Spleen (tissue), 11 donors: ENCODE results near the gene DLST. TPM values are rescaled to one million over a fixed set of nuclear protein-coding genes. Genes with fewer than 3 reads are reported as not detected.
A peak's percentile ranks its signal among the peaks of the same experiment; 100 is the strongest.

Source experiments
- DNase-seq: peaks from one replicate; pipeline ENCODE4 v3.0.0-alpha.2; 2020
- H3K27ac ChIP-seq, 8 donors: fragments of 200-600 bp; sonication (generic) in 7 of 8; 1 replicate in 4 of 8; 2 replicates in 4 of 8; pipeline versions ENCODE4 v1.5.0 to v1.8.0; 2016 to 2021; ENCODE audit warnings: inconsistent platforms in 4 of 8, mild to moderate bottlenecking in 4 of 8, moderate library complexity in 1 of 8
- H3K27me3 ChIP-seq, 7 donors: fragments of 200-600 bp; sonication (generic) in 6 of 7; replicated peaks in 1 of 7; 1 replicate in 4 of 7; 2 replicates in 3 of 7; pipeline versions ENCODE4 v1.5.0 to v1.8.0; 2016 to 2021; ENCODE audit warnings: inconsistent platforms in 3 of 7, mild to moderate bottlenecking in 1 of 7
- H3K36me3 ChIP-seq, 6 donors: fragments of 200-600 bp; sonication (generic) in 5 of 6; 1 replicate in 4 of 6; 2 replicates in 2 of 6; pipeline versions ENCODE4 v1.5.0 to v1.8.0; 2016 to 2021; ENCODE audit warnings: inconsistent platforms in 2 of 6
- H3K4me1 ChIP-seq, 6 donors: fragments of 200-600 bp; sonication (generic) in 5 of 6; 1 replicate in 3 of 6; 2 replicates in 3 of 6; pipeline versions ENCODE4 v1.5.0 to v1.8.0; 2016 to 2021; ENCODE audit warnings: inconsistent platforms in 3 of 6
- H3K4me3 ChIP-seq, 8 donors: fragments of 200-600 bp; sonication (generic) in 7 of 8; 1 replicate in 4 of 8; 2 replicates in 4 of 8; pipeline versions ENCODE4 v1.5.0 to v1.8.0; 2016 to 2021; ENCODE audit warnings: inconsistent platforms in 4 of 8, mild to moderate bottlenecking in 4 of 8, moderate library complexity in 2 of 8
- H3K9me3 ChIP-seq, 8 donors: fragments of 200-600 bp; sonication (generic) in 7 of 8; 1 replicate in 4 of 8; 2 replicates in 4 of 8; pipeline versions ENCODE4 v1.5.0 to v1.8.0; 2016 to 2021; ENCODE audit warnings: inconsistent platforms in 4 of 8
- POLR2A ChIP-seq, 3 donors: fragments of 450-650 bp; IDR thresholded peaks; one replicate each; pipeline ENCODE4 v1.5.1; 2017; ENCODE audit warnings: antibody characterized with exemption in 3 of 3, mild to moderate bottlenecking in 1 of 3
- POLR2AphosphoS5 ChIP-seq, 3 donors: sonication (generic); formaldehyde crosslinking; IDR thresholded peaks; one replicate each; pipeline ENCODE4 v1.5.1; 2017; ENCODE audit warnings: antibody characterized with exemption in 3 of 3
- WGBS, 5 donors: extraction: QIAGEN DNeasy Blood & Tissue Kit in 3 of 5; methylation state at CpG; one replicate each; pipeline versions ENCODE4 v1.1.5 to v1.1.7; 2013 to 2018; 5-methylcytosine and 5-hydroxymethylcytosine counted together
- intact Hi-C: fragments of 100-400 bp; cut with DNase I; formaldehyde crosslinking; loops from one replicate; pipeline ENCODE4 v1.15.0; 2023; ENCODE audit warnings: low total_unique reads
- polyA plus RNA-seq, 3 donors: library from polyadenylated mRNA; stranded (reverse); fragments of 200-250 nt; gene quantifications; one replicate each; pipeline ENCODE4 v1.2.1, GENCODE V29; 2013
- total RNA-seq, 7 donors: library from RNA; depleted of rRNA in 3 of 7; stranded (reverse); fragments of >200 nt in 3 of 7; fragmentation: NEBNext Ultra II Directional in 4 of 7; extraction: Animal tissue kit (Norgen Biotek cat#: 25700) in 4 of 7; gene quantifications; one replicate each; pipeline versions ENCODE4 v1.1.0 to v1.2.1, GENCODE V29; 2016 to 2021
- TF ChIP-seq, protein P1 (sequence below), 11 experiments: fragments of 200-600 bp in 7 of 11; fragments of 450-650 bp in 4 of 11; sonication (generic) in 4 of 11; IDR thresholded peaks in 8 of 11; conservative IDR thresholded peaks in 3 of 11; 1 replicate in 7 of 11; 2 replicates in 4 of 11; pipeline versions ENCODE4 v1.4.0 to v1.8.0; 2016 to 2021; ENCODE audit warnings: antibody characterized with exemption in 11 of 11, inconsistent platforms in 4 of 11, mild to moderate bottlenecking in 1 of 11
- donor health status: healthy with polysubstance abuse.
- donor health status: DM: no; HTN: no; CAD: no; lungs with moderate emphysema.
- donor health status: DM: no; HTN: no; CAD: no.
- donor health status: Bipolar disorder and iron deficiency.
- donor health status: healthy.
- donor health status: DM: no; HTN: no; CAD: no.
- donor health status: DM: yes; HTN: yes; CAD: no.

DLST gene
- total and polyA plus RNA-seq, 10 donors, result 33.1 to 80.0 (median 74.7) TPM

DNA sequence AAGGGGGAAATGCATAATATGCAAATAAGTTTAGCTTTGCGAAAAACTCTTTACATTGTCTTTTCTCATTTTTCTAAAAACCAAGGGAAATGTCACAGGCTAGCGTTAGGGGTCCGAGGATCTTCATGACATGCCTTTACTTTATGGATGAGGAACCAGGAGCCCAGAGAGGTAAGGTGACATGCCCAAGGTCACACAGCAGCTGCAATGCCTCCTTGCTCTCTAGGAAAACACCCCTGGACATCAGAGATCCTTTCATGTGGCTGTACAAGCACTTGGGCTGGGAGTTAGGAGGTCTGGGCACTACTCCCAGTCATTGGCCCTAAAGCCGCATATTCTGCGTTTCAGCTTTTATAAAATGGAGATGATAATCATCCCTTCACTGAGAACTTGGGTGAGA lies 6.5 kb upstream of the DLST start:
- Histone ChIP-seq H3K27me3 (no peaks in the 10 kb centered on the region), H3K36me3 (no peaks in the 10 kb centered on the region), H3K27ac (no peak overlapping the region), H3K9me3 (no peaks in the 10 kb centered on the region), H3K4me1 (peaks cover 0 to 18% (median 15%) of the 10 kb centered on the region in 6 donors), H3K4me3 (no peak overlapping the region)
- no peak for DNase-seq
- intact Hi-C loops, result no loop called here
- WGBS, 5 donors, result 93 to 95% (median 95%) methylated on average over 5 of the region's 5 CpGs
- TF ChIP-seq POLR2A (IDR thresholded peaks at IDR 0.05) (no peak), POLR2AphosphoS5 (IDR thresholded peaks at IDR 0.05) (no peak)
- TF ChIP-seq, protein P1, sequence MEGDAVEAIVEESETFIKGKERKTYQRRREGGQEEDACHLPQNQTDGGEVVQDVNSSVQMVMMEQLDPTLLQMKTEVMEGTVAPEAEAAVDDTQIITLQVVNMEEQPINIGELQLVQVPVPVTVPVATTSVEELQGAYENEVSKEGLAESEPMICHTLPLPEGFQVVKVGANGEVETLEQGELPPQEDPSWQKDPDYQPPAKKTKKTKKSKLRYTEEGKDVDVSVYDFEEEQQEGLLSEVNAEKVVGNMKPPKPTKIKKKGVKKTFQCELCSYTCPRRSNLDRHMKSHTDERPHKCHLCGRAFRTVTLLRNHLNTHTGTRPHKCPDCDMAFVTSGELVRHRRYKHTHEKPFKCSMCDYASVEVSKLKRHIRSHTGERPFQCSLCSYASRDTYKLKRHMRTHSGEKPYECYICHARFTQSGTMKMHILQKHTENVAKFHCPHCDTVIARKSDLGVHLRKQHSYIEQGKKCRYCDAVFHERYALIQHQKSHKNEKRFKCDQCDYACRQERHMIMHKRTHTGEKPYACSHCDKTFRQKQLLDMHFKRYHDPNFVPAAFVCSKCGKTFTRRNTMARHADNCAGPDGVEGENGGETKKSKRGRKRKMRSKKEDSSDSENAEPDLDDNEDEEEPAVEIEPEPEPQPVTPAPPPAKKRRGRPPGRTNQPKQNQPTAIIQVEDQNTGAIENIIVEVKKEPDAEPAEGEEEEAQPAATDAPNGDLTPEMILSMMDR (IDR thresholded peaks at IDR 0.05 in 8 of 11, conservative IDR thresholded peaks at IDR 0.05 in 3 of 11), result no peak

DNA sequence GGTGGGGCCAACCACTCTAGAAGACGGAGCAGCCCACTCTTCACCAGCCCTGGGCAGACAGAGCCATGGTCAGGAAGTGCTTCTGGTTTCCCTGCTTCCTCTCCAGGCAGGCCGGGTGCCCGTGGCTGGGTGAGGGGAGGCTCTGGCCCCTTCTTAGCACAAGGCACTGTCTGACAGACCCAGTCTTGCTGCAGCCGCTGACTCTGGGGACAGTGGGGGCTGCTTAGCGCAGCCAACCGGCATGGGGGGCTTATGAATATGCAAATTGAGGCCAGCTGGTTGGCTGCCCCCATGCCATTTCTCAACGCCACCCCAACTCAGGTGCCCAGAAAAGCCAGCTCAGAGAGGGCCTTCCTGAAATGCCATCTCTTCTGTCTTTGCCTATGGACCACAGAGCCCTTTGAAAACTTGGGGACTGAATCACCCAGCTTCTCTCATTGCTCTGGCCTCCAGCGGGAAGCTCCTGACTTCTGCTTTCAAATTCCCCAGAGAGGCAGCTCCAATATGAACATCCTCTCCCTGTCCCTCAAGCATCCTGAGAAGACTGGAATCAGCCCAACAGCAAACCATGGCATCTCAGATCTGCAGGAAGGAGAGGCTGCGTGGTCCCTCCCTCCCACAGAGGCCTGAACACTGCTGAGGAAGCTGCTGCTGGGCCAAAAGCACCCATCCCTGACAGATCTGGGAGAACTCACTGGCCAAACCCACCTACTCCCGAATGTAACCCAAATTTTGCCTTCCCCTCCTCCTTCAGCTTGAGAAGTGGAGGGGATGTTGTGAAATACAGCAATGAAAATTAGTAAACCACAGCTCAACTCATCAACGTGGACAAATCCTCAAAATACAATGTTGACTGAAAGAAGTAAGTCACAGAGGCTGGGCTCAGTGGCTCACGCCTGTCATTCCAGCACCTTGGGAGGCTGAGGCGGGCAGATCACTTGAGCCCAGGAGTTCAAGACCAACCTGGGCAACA lies 5.5 kb upstream of the DLST start, which contains the start of gene PROX2:
Gene PROX2 (minus strand): TSS at position 205 of the 973 bp plus-strand sequence. CDS start 12,311 bp downstream, outside the sequence.
- Histone ChIP-seq H3K9me3 (no peaks in the 10 kb centered on the region), H3K4me3 (peak within 1 kb of the TSS in 2 of 8 donors; percentile 2 to 49), H3K4me1 (peaks cover 4 to 28% (median 21%) of the 10 kb centered on the region in 6 donors), H3K27me3 (no peaks in the 10 kb centered on the region), H3K36me3 (no peaks in the 10 kb centered on the region), H3K27ac (peak within 1 kb of the TSS in 3 of 8 donors; percentile 19 to 55 (median 30))
- 21 to 33% (median 30%) methylated on average over 12 to 13 of the region's 13 CpGs for WGBS, 5 donors
- intact Hi-C loops, result no loop called here
- peak; percentile 78 for DNase-seq
- TF ChIP-seq, protein P1 (IDR thresholded peaks at IDR 0.05 in 8 of 11, conservative IDR thresholded peaks at IDR 0.05 in 3 of 11), result no peak
- no peak for TF ChIP-seq POLR2A (IDR thresholded peaks at IDR 0.05)
- TF ChIP-seq POLR2AphosphoS5 (IDR thresholded peaks at IDR 0.05), result peak in 1 of 3 donors; percentile 17

DNA sequence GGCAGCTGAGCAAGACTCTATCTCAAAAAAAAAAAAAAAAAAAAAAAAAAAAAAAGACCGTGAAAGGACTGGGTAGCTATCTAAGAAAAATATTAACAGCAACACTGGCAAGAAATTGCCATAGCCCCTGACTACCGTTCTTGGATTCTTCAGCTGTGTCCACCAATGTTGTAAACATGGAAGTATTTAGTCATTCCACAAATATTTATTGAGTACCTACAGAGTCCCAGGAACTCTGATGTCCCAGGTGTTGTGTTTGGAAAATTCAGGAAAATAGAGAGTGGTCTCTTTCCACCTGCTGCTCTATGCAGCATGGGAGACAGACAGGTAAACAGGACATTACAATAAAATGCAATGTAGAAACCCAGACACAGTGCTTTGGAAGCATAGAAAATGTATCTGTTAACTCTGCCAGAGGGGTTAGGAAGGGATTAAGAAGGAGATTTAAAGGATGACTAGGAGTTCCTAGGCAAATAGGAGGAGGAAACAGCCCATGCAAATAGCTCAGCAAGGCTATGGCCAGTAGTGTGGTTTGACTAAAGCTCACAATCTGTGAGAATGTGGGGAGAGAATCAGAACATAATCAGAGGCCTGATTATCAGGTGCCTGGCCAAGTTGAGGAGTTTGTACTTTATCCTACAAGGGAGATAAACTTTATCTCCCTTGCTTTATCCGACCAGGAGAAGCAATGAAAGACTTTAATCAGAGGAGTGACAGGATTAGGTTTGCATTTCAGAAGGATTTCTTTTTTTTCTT lies 2.1 kb upstream of the DLST start:
- 84 to 95% (median 87%) methylated on average over 3 of the region's 3 CpGs for WGBS, 5 donors
- intact Hi-C loops, result no loop called here
- H3K4me1 ChIP-seq, result peaks cover 28 to 56% (median 46%) of the 10 kb centered on the region in 6 donors
- no peak overlapping the region for H3K4me3 ChIP-seq
- H3K27me3 ChIP-seq, result no peaks in the 10 kb centered on the region
- TF ChIP-seq POLR2A (IDR thresholded peaks at IDR 0.05) (no peak), POLR2AphosphoS5 (IDR thresholded peaks at IDR 0.05) (no peak)
- TF ChIP-seq, protein P1 (IDR thresholded peaks at IDR 0.05 in 8 of 11, conservative IDR thresholded peaks at IDR 0.05 in 3 of 11), result no peak
- no peaks in the 10 kb centered on the region for H3K9me3 ChIP-seq
- peaks cover 0 to 3% (median 0%) of the 10 kb centered on the region in 6 donors for H3K36me3 ChIP-seq
- no peak overlapping the region for H3K27ac ChIP-seq
- no peak for DNase-seq
